Epithelial cell of esophagus (primary cell): ENCODE data around the gene ZNF33A.

Source experiments
- DNase-seq: peaks from one replicate; pipeline ENCODE4 v3.0.0; 2010; ENCODE audit warnings: low read depth
- H3K4me3 ChIP-seq: 2 replicates; pipeline ENCODE4 v1.5.1; 2011; ENCODE audit warnings: mild to moderate bottlenecking, low read length, control low read depth
- CTCF ChIP-seq: IDR thresholded peaks from 2 replicates; pipeline ENCODE4 v1.5.1; 2011; ENCODE audit warnings: low read depth, mild to moderate bottlenecking, low read length, control low read depth, inconsistent platforms; ENCODE audit not compliant: insufficient read depth; ENCODE audit errors: missing control alignments

The ZNF33A gene

GRCh38 chr10:38010119-38010903, at the start of gene ZNF33A:
TSS of gene ZNF33A (plus strand) at chr10:38010675. CDS start at chr10:38012342, 1,667 bp downstream.
- peak; percentile 97 for DNase-seq
- no peak for TF ChIP-seq CTCF
- H3K4me3 ChIP-seq: peak within 1 kb of the TSS; percentile 76

GRCh38 chr10:37965006-37965405, 45.5 kb upstream of the ZNF33A start:
- no peak for TF ChIP-seq CTCF
- DNase-seq: no peak
- no peak overlapping the region for H3K4me3 ChIP-seq

- no peak overlapping the region for H3K4me3 ChIP-seq
- no peak for TF ChIP-seq CTCF
- no peak for DNase-seq
These were observed 38.1 kb upstream of the ZNF33A start for GRCh38 chr10:37972396-37972795.

- DNase-seq: peak; percentile 8
- H3K4me3 ChIP-seq: peak overlapping the region; percentile 71
- no peak for TF ChIP-seq CTCF
These were observed 35.0 kb upstream of the ZNF33A start for GRCh38 chr10:37975401-37975991.

- H3K4me3 ChIP-seq: peak within 1 kb of the TSS; percentile 71
- peak; percentile 98 for DNase-seq
- peak; percentile 94 for TF ChIP-seq CTCF
These were observed 34.2 kb upstream of the ZNF33A start, which contains the start of gene ZNF25 for GRCh38 chr10:37976091-37976879. TSS of gene ZNF25 (minus strand) at chr10:37976647. CDS start at chr10:37971722, 4,925 bp downstream.

GRCh38 chr10:37976880-37977203, 33.6 kb upstream of the ZNF33A start:
- no peak for TF ChIP-seq CTCF
- peak overlapping the region; percentile 71 for H3K4me3 ChIP-seq
- DNase-seq: no peak
